PFSK-1 (cell line): Measurements from ENCODE around the gene CACNA1I.

ENCODE experiments used
- REST ChIP-seq, 2 experiments: IDR thresholded peaks; 2 replicates each; pipeline versions ENCODE4 v1.6.1 to v1.8.0; 2011 to 2012; ENCODE audit warnings: low read depth in 2 of 2, low read length in 2 of 2, control low read depth in 1 of 2, inconsistent platforms in 1 of 2, mild to moderate bottlenecking in 1 of 2, moderate library complexity in 1 of 2; ENCODE audit not compliant: insufficient read depth in 1 of 2
- SIN3A ChIP-seq: IDR thresholded peaks from 2 replicates; pipeline ENCODE4 v1.6.1; 2012; ENCODE audit warnings: mild to moderate bottlenecking, low read length, moderate library complexity, borderline replicate concordance; ENCODE audit not compliant: insufficient read depth

DNA sequence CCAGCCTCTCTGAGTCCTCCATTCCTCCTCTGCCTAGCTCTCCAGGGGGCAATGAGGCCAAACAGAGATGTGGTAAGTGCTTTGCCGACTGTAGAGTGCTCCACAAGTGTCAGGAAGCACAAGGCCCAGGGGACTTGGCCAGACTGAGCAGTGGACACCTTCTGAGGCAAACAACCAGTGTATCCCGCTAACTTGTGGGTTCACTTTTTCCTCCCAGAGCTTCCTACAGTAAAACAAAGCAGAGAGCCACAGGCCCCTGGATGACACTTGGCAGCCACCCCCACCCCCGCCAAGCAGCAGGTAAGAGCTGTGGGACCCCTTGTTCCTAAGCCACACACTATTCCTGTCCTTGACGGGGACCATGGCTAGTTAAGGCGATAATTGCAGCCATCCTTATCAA, 160.9 kb downstream of the CACNA1I start:
- TF ChIP-seq SIN3A (no peak), REST (IDR thresholded peaks at IDR 0.05; ENCODE audit: insufficient read depth in 1 of 2, low read depth in 2 of 2, low read length in 2 of 2) (no peak)
